Right lobe of liver (tissue), 4 donors: Measurements from ENCODE around the gene DUS2.

Experiments
- CTCF ChIP-seq, 4 donors: fragments of 200-600 bp in 3 of 4; fragments of 450-650 bp in 1 of 4; IDR thresholded peaks; one replicate each; pipeline versions ENCODE4 v1.5.1 to v1.8.0; 2016 to 2022; ENCODE audit warnings: antibody characterized with exemption in 4 of 4, mild to moderate bottlenecking in 2 of 4
- POLR2A ChIP-seq: fragments of 450-650 bp; IDR thresholded peaks from one replicate; pipeline ENCODE4 v1.6.1; 2017; ENCODE audit warnings: antibody characterized with exemption, mild to moderate bottlenecking
- donor health status: DM: no; HTN: no; CAD: no.
- donor health status: DM: no; HTN: no; CAD: no.
- donor health status: DM: no; HTN: yes; CAD: no.

GRCh38 chr16:67992661-67993206 is 30.4 kb upstream of the DUS2 start:
- no peak for TF ChIP-seq CTCF (IDR thresholded peaks at IDR 0.05)
- no peak for TF ChIP-seq POLR2A
